HG03196 (cell line): ENCODE data around the gene USP21.
A peak's percentile ranks its signal among the peaks of the same experiment; 100 is the strongest.

Experiments
- ATAC-seq: cut with Tn5 transposase; IDR thresholded peaks from one replicate; pipeline ENCODE4 v1.9.1; 2021; ENCODE audit not compliant: unreplicated experiment

The USP21 gene

GRCh38 chr1:161133220-161133740 lies 26.0 kb upstream of the USP21 start:
- peak; percentile 21 for ATAC-seq

DNA sequence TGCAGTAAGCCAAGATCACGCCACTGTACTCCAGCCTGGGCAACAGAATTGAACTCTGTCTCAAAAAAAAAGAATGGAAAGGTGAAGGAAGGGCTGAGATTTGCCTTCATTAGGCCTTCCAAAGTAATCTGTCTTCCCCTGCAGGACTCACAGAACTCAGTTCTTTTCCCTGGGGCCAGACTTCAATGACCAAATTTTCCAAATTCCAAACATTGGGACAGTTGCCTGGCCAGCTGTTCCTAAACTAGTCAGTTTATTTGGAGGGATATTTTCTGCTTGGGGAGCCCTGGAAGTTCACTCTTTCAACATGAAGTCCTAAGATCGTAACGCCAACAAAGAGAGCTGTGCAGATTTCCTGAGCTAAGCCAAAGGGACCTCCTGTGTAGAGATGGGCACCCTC lies 21.4 kb upstream of the USP21 start:
- ATAC-seq: no peak

DNA sequence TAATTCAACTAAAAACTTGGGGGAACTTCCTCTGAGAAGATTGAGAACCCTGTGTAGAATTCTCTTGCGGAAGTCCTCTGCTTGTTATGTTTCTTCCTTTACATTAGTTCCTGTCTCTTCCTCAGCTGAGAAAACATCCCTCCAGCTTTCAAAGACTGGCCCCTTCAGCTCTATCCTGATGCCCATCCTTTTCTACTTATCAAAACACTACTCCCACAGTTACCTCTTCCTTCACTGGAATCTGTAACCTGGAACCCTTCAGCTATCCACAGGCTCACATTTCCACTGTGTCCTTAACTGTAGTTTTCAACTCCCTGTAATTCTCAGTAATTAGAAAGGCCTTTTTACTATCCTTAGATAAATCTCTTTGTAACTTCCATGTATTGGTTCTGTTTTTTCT lies 20.9 kb upstream of the USP21 start:
- ATAC-seq: no peak

DNA sequence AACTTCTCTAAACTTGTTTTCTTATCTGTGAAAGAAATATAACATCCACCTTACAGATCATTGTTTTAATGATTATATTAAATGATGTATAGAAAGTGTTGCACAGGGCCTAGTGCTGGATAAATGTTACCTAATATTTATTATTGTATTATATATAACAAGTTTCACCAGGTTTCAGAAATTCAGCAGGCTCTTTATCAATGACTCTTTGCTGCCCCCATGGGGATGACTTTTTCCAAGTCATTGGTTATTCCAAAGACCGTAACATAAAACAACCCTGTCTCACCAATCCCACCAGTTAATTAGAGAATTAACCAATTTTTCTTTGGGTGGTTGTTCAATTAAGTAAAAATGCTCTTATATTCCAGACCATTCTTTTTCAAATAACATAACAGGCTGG lies 19.5 kb upstream of the USP21 start:
- no peak for ATAC-seq

GRCh38 chr1:161140755-161141400 lies 18.4 kb upstream of the USP21 start:
- no peak for ATAC-seq

DNA sequence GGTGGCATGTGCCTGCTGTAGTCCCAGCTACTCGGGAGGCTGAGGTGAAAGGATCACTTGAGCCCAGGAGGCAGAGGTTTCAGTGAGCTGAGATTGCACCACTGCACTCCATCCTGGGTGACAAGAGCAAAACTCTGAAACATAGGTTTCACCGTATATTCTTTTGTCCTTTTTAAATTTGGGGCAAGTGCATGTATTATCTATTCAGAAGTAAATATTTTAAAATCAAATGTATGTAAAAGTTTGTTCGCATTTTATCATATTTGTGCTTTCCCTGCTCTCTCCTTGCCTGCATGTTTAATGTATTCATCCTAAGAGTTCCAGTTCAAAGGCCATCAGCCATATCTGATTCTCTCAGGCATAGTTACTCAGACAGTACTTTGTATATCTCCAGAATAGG lies 13.5 kb upstream of the USP21 start:
- no peak for ATAC-seq

DNA sequence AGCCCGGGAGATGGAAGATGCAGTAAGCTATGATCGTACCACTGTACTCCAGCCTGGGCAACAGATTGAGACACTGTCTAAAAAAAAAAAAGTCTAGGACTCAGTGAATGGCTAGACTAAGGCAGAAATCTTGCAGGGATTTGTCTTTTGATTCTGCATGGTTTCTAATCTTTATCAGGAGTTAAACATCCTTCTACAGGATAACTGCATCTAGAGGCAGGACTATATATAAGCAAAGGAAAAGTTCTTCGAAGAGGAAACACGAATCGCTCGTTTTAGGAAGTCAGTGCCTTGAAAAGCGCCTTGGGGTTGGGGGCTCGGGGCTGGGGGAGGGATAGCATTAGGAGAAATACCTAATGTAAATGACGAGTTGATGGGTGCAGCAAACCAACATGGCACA lies 6.1 kb upstream of the USP21 start:
- ATAC-seq: no peak

- ATAC-seq: peak; percentile 75
Measured at GRCh38 chr1:161153682-161154337, 5.5 kb upstream of the USP21 start, which contains the start of gene UFC1. UFC1 (plus strand) TSS chr1:161153978; CDS start chr1:161153998, 20 bp downstream.

DNA sequence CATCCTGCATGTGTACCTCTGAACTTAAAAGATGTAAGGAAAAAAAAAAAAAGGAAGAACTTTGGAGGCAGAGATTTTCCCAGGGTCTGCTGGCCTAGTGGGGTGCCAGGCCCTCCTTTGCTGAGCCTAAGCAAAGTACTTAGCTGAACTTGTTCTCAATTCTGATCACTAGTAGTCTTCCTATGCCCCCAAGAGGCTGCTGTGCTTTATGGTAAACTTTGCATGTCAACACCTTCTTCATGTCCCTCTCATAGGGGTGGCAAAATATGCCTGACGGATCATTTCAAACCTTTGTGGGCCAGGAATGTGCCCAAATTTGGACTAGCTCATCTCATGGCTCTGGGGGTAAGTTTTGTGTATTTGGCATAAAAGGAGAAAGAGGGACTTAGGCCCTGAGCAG lies 1.4 kb upstream of the USP21 start:
- no peak for ATAC-seq

DNA sequence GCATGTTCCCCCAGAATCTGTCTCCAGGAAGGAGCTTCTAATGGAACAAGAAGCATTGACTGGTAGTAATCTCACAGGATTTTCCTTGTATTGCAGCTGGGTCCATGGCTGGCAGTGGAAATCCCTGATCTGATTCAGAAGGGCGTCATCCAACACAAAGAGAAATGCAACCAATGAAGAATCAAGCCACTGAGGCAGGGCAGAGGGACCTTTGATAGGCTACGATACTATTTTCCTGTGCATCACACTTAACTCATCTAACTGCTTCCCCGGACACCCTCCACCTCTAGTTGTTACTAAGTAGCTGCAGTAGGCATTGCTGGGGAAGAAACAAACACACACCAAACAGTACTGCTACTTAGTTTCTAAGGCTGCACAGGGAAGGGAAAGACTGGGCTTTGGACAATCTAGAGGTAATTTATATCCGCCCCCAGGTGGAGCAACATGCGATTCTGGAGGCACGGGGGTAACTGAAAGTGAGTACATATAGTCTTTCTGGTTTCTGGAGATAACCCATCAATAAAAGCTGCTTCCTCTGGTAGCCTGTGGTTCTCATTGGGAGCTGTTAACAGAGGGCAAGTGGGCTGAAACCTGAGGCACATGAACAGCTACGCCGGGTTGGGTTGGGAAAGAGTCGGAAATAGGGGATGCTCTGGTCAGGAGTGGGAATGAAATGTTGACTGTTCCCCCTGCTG lies 837 bp upstream of the USP21 start:
- ATAC-seq: peak; percentile 3

DNA sequence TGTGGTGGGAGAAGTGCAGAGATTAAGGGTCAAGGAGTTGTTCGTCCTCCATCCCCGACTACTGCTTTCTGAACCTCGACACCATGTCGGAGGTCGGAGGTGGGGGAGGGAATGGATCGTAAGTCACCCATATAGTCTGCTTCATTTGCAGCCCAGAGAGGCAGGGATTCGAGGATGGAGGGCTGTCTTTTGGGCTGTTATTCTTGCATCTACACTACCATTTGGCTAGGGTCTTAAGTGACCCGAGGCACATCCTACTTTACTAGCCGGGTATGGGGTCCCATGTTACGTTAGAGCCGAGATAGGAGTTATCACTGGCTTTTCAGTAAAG lies 578 bp downstream of the USP21 start:
- no peak for ATAC-seq

- ATAC-seq: no peak
Measured at GRCh38 chr1:161160671-161161145, 1.4 kb downstream of the USP21 start.

GRCh38 chr1:161161652-161162051 lies 2.4 kb downstream of the USP21 start:
- ATAC-seq: no peak

- ATAC-seq: no peak
Measured at GRCh38 chr1:161162052-161162451, 2.8 kb downstream of the USP21 start.

- no peak for ATAC-seq
Measured at GRCh38 chr1:161162806-161163205, 3.5 kb downstream of the USP21 start.

GRCh38 chr1:161163793-161164192 lies 4.5 kb downstream of the USP21 start:
- ATAC-seq: no peak

DNA sequence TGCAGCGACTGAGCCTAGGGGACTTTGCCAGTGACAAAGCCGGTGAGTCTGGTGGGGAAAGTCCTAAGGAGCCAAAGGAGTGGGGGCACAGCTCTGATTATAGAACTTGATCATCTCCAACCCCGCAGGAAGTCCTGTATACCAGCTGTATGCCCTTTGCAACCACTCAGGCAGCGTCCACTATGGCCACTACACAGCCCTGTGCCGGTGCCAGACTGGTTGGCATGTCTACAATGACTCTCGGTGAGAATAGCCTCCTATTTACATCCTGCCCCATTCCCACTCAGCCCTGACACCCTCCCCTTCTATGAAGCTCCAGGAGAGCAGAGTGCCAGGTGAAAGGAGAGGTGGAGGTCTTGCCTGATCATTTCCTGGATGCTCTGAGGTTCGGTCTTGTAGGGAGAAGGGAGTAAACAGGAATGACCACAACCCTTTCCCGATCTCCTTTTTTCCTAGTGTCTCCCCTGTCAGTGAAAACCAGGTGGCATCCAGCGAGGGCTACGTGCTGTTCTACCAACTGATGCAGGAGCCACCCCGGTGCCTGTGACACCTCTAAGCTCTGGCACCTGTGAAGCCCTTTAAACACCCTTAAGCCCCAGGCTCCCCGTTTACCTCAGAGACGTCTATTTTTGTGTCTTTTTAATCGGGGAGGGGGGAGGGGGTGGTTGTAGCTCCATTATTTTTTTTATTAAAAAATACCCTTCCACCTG lies 5.8 kb downstream of the USP21 start:
- no peak for ATAC-seq

- peak; percentile 86 for ATAC-seq
Measured at GRCh38 chr1:161165742-161166668, 6.7 kb downstream of the USP21 start, which contains the start of gene PPOX. PPOX (plus strand) TSS chr1:161166426; CDS start chr1:161166848, 422 bp downstream.

- peak; percentile 4 for ATAC-seq
Measured at GRCh38 chr1:161166669-161167548, 7.6 kb downstream of the USP21 start.
